Measurements from ENCODE around the gene SMIM23.

SMIM23 gene

DNA sequence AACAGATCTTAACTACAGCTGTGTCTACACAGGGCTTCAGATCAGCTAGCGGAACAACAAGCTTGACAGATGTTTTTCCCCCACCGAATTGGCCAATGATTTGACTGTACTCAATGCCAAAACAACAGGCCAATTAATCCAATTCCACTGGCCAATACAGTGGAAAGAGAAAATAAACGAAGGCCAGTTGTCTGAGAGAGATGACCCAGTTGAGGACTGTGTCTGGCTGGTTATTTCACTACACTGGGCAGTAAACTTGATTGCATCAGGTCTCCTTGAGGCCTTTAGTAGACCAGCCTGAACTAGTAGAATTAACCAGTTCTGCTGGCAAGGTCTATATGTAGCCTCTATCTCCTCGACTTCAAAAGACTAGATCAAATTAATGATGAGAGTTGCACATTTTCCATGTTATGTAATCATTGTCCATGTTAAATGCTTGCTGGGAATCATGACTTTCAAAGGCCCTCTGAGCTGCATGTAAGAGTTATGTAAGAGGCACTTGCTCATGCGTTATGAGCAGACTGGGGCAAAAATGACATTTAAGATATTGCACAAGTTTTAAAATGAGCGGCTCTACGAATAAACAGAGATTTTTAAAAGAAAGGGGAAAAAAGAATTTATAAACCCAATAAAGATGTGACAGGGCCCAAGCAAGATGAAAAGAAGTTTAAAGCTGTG is 28.3 kb downstream of the SMIM23 start:
- DNase-seq (ENCODE audit: low read depth in 2 of 2): no peak

DNA sequence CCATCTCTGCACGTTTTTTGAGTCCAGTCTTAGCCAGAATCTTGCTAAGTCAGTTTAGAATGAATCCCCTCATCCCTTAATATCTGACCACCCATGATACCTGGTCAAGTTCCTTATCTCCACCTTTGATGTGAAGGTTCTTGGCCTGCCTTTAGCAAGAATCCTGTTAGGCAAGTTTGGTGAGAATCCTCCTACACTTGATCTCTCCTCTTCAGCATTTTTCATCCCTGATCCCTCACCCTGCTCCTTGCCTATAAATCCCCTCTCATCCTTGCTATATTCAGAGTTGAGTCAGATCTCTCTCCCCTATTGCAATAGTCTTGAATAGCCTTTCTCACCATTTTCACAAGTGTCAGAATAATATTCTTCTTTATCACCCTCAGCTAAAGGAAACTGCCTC is 31.0 kb downstream of the SMIM23 start:
- no peak for DNase-seq (ENCODE audit: low read depth in 2 of 2)

DNA sequence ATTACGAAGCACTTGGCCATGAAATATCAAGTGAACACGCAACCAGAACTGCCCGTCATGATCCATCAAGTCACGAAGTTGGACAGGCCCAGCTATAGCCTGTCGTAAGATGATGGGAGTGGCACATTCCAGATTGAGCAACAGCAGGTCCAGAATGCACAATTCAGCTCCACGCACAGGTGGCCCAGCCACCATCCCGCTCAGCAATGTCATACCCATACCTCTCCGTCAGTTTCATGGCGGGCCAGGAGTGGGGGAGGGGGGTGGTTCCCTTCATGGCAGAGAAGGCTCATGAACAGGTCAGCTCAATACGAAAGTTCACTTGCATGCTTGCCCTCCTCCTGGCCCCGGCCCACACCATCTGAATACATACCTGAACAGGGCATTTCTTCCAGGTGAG is 34.9 kb downstream of the SMIM23 start:
- DNase-seq (ENCODE audit: low read depth in 2 of 2): no peak

DNA sequence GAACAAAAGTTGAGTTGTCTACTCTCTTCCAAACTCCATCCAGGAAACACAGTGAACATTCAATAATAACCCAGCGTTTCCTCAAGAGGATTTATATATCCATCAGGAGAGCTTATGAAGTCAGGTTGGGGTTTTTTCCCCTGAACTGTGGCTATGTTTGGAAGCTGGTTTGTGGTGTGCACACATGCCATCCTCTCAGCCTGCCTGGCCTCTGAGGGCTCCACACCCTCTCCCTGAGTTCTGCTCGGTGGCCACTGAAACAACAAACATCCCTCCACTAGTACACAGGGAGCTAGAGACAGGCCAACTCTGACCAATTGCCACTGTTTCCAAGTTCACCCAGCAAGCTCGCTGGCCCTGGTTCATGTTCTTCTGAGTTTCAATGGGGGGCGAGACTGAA is 35.7 kb downstream of the SMIM23 start:
- no peak for DNase-seq (ENCODE audit: low read depth in 2 of 2)

DNA sequence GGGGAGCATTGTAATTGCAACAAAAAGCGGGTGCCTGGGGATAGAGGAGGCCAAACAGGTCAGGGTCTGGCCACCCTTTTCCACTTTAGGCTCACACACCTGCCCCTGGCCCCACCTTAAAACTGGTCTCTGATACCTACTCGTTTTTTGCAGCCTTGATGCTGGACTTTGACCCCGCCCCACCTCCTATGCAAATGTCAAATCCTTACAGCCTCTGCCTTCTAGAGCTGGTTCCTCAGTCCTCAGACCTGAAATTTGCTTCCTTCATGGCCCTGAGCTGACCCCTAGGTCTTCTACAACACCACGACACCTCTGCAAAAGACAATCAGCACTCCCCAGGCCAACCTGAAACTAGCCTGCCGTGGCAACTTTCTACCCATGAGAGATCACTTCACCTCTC is 37.7 kb downstream of the SMIM23 start:
- DNase-seq (ENCODE audit: low read depth in 2 of 2): no peak

GRCh38 chr5:171825051-171825450 is 39.4 kb downstream of the SMIM23 start:
- DNase-seq (ENCODE audit: low read depth in 2 of 2): no peak

DNA sequence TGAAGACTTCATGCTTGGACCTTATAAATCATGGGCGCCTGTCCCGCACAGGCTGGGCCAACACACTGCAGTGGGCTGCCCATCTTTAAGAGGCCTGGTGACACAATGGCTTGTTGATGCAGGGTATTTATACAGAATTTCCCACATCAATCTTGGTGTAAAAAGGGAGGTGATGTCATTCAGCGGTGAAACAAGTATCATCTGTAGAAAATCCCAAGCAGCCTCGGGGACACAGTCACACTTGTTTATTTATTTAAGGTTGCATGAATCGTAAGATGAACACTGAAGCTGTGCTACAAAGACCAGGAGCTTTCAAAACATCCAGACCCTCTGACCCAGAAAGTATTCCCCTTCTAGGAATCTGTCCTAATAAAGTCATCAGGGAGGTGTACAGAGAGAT is 40.5 kb downstream of the SMIM23 start:
- DNase-seq (ENCODE audit: low read depth in 2 of 2): no peak

DNA sequence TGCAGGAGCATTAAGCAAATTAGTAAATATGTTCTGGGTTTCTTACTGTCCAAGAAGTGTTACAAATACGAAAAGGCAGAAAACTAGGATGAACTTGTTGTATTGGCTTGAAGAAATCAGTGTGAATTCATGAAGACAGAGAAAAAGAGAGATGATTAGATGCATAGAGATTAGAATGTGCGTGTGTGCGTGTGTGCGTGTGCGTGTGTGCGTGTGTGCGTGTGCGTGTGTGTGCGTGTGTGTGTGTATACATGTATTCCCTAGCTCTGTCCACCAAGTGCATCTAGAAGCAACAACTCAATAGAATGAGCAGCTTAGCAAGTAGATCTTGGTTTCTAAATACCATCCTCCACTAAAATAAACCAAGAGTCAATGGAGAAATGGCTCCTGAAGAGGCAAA is 41.5 kb downstream of the SMIM23 start:
- no peak for DNase-seq (ENCODE audit: low read depth in 2 of 2)

- DNase-seq (ENCODE audit: low read depth in 2 of 2): no peak
Observed at GRCh38 chr5:171830686-171831085, 45.1 kb downstream of the SMIM23 start.

- DNase-seq (ENCODE audit: low read depth in 2 of 2): no peak
Observed at GRCh38 chr5:171832775-171833174, 47.2 kb downstream of the SMIM23 start.

DNA sequence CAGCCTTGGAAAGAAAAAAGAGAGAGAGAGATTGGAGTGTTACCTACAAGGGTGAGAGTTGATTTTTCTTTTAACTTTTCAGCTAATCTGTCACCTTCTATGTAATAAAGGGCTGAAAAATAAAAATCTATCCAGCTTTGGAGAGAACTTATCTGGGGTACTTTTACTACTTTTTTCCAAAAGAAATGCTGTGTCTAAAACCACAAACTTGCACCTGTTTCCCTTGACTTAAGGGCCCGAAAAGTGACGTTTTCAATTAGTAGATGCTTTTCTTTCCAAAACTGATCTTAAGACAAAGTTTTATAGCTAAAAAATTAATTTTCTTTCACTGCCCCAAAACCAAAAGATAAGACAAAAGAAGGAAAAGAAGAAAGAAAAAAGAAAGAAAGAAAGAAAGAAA is 48.8 kb downstream of the SMIM23 start:
- no peak for DNase-seq (ENCODE audit: low read depth in 2 of 2)

DNA sequence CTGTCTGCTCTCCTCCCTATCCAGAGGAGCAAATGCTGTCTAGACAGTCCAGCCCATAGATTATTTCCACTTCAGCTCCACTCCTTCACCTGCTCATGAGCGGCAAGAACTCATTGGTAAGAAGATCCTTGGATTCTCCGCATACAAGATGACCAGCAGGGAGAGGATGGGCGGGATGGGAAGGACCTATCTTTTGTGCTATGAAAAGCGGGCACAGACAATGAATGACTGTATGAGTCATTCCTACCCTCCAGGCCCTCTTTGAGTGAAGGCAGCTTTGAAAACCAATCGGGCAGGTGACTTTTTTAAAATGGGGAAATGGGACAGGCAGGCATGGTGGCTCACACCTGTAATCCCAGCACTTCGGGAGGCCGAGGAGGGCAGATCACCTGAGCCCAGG is 49.4 kb downstream of the SMIM23 start:
- DNase-seq (ENCODE audit: low read depth in 2 of 2): no peak

DNA sequence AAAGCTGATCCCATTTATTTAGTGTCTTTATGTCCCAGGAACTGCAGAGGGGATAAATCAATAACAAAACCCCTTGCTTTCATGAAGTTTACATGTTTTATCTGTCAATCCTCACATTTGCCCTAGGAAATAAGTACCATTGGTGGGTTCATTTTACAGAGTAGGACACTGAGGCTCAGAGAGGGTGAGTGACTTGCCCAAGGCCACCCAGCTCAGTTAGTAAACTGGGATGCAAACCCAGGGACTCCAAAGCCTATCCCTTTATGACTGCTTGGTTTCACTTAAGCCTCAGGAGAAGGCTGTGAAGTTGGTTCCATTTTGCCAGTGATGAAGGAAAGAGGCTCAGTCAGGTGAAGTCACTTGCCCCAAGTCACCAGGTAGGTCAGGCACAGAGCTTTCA is 51.9 kb downstream of the SMIM23 start:
- no peak for DNase-seq (ENCODE audit: low read depth in 2 of 2)

- no peak for DNase-seq (ENCODE audit: low read depth in 2 of 2)
Observed at GRCh38 chr5:171838066-171838465, 52.4 kb downstream of the SMIM23 start.

GRCh38 chr5:171839112-171839511 is 53.5 kb downstream of the SMIM23 start:
- DNase-seq (ENCODE audit: low read depth in 2 of 2): no peak

DNA sequence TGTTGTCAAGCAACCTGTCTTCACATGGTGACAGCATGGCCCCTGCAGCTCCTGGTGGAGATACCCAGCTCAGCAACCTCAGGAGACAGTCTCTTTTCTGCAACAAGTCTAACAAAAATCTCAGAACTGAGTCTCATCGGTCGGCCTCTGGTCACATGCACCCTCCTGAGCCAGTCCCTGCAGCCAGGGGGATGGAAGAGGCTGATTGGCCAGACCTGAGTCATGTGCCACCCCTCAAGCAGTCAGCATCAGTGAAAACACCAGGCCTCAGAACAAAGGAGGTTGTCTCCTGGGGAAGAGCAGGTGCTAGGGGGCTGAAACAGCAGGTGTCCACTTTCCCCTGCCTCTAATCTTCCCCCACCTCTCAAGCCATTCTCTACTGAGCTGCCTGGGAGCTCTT is 54.4 kb downstream of the SMIM23 start:
- DNase-seq (ENCODE audit: low read depth in 2 of 2): no peak
